Measurements from ENCODE around the gene SOS1. TPM values are rescaled to one million over a fixed set of nuclear protein-coding genes. Genes with fewer than 3 reads are reported as not detected.
A peak's percentile ranks its signal among the peaks of the same experiment; 100 is the strongest.

SOS1 gene
- total RNA-seq, 1 donor from 2014 or later, result 20.6 TPM

- DNase-seq, result no peak
- Histone ChIP-seq H3K9me3 (replicated peaks) (no peaks in the 10 kb centered on the region), H3K4me3 (peak overlapping the region; percentile 55), H3K27ac (replicated peaks) (peak overlapping the region; percentile 62), H3K27me3 (ENCODE audit: low read depth) (no peaks in the 10 kb centered on the region), H3K4me1 (peaks cover 11% of the 10 kb centered on the region), H3K36me3 (peaks cover 14% of the 10 kb centered on the region)
- intact Hi-C loops (cut with micrococcal nuclease), result no loop called here
- no peak for TF ChIP-seq CTCF (IDR thresholded peaks at IDR 0.05; ENCODE audit: borderline replicate concordance)
These were observed 98.1 kb downstream of the SOS1 start for GRCh38 chr2:39022642-39023235.

- peak overlapping the region; percentile 55 for H3K4me3 ChIP-seq
- no peaks in the 10 kb centered on the region for H3K27me3 ChIP-seq (ENCODE audit: low read depth)
- DNase-seq, result no peak
- no peaks in the 10 kb centered on the region for H3K9me3 ChIP-seq (replicated peaks)
- peaks cover 25% of the 10 kb centered on the region for H3K4me1 ChIP-seq
- no peak for TF ChIP-seq CTCF (IDR thresholded peaks at IDR 0.05; ENCODE audit: borderline replicate concordance)
- H3K36me3 ChIP-seq, result peaks cover 14% of the 10 kb centered on the region
- peak overlapping the region; percentile 55 for H3K27ac ChIP-seq (replicated peaks)
- intact Hi-C loops (cut with micrococcal nuclease), result no loop called here
These were observed 100.5 kb downstream of the SOS1 start for GRCh38 chr2:39020383-39020782.

- intact Hi-C loops (cut with micrococcal nuclease), result no loop called here
- H3K27ac ChIP-seq (replicated peaks), result peak overlapping the region; percentile 55
- H3K27me3 ChIP-seq (ENCODE audit: low read depth), result no peaks in the 10 kb centered on the region
- H3K4me3 ChIP-seq, result peak overlapping the region; percentile 55
- peaks cover 17% of the 10 kb centered on the region for H3K36me3 ChIP-seq
- no peak for DNase-seq
- no peaks in the 10 kb centered on the region for H3K9me3 ChIP-seq (replicated peaks)
- peaks cover 25% of the 10 kb centered on the region for H3K4me1 ChIP-seq
- TF ChIP-seq CTCF (IDR thresholded peaks at IDR 0.05; ENCODE audit: borderline replicate concordance), result no peak
These were observed 102.2 kb downstream of the SOS1 start for GRCh38 chr2:39018638-39019037.

- no peaks in the 10 kb centered on the region for H3K27me3 ChIP-seq (ENCODE audit: low read depth)
- no peak for DNase-seq
- TF ChIP-seq CTCF (IDR thresholded peaks at IDR 0.05; ENCODE audit: borderline replicate concordance), result no peak
- peaks cover 25% of the 10 kb centered on the region for H3K4me1 ChIP-seq
- peak overlapping the region; percentile 55 for H3K27ac ChIP-seq (replicated peaks)
- intact Hi-C loops (cut with micrococcal nuclease), result no loop called here
- no peaks in the 10 kb centered on the region for H3K9me3 ChIP-seq (replicated peaks)
- H3K4me3 ChIP-seq, result no peak overlapping the region
- peaks cover 21% of the 10 kb centered on the region for H3K36me3 ChIP-seq
These were observed 103.5 kb downstream of the SOS1 start for GRCh38 chr2:39017334-39017733.

GRCh38 chr2:39015424-39015823 is 105.4 kb downstream of the SOS1 start:
- Histone ChIP-seq H3K4me1 (peaks cover 21% of the 10 kb centered on the region), H3K9me3 (replicated peaks) (no peaks in the 10 kb centered on the region), H3K36me3 (peaks cover 28% of the 10 kb centered on the region), H3K27ac (replicated peaks) (no peak overlapping the region), H3K27me3 (ENCODE audit: low read depth) (no peaks in the 10 kb centered on the region), H3K4me3 (no peak overlapping the region)
- intact Hi-C loops (cut with micrococcal nuclease), result no loop called here
- TF ChIP-seq CTCF (IDR thresholded peaks at IDR 0.05; ENCODE audit: borderline replicate concordance), result no peak
- DNase-seq, result no peak
